ENCODE data around the gene COA8.

Gene COA8

DNA sequence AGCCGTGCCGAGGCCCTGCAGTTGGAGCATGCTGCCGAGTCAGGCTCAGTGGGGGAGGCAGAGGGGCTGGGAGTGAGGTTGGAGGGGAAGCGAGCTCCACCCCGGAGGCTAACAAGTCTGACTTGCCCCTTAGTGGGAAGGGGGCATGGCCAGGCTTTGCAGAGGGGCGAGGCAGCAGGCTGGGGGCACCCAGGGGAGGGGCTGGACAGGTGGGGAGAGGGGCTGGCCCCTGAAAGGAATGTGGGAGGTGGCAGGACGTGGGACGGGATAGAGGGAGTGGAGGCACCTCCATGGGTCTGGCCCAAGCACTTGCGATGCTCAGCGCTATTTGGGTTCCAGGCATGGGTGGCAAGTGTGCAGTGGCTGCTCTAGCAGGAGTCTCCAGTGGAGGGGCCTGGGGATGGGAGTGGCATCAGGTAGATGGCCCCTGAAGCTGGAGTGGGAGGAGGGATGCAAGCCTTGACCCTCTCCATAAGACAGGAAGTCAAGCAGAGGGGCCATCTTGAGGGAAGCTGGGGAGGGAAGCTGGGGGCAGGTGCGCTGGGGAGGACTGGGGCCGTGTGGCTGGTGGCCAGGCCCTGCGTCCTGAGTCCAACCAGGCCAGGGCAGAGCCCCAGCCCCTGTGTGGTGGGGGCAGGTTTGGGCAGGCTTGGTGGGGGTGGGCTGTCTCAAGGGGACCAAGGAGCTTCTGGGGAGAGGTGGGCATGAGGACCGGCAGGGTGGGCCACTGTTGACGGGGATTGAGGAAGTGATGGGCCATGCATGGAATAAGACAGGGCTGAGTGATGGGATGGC lies 31.1 kb upstream of the COA8 start:
- DNase-seq (ENCODE audit: insufficient read length, low spot score) = no peak
- no peak for FAIRE-seq
- no peak for TF ChIP-seq PAX5 (IDR thresholded peaks at IDR 0.05; ENCODE audit: insufficient read depth, low read length, severe bottlenecking)
- no peak for TF ChIP-seq TAF1 (IDR thresholded peaks at IDR 0.05; ENCODE audit: low read depth, low read length)
- no peak for TF ChIP-seq POLR2AphosphoS5 (IDR thresholded peaks at IDR 0.05; ENCODE audit: low read depth, low read length)
- no peak for TF ChIP-seq SPI1 (IDR thresholded peaks at IDR 0.05; ENCODE audit: low read depth, low read length)
- TF ChIP-seq POU2F2 (IDR thresholded peaks at IDR 0.05; ENCODE audit: low read depth, low read length) = no peak
- no peak for TF ChIP-seq POLR2A (IDR thresholded peaks at IDR 0.05; ENCODE audit: low read depth, low read length)

DNA sequence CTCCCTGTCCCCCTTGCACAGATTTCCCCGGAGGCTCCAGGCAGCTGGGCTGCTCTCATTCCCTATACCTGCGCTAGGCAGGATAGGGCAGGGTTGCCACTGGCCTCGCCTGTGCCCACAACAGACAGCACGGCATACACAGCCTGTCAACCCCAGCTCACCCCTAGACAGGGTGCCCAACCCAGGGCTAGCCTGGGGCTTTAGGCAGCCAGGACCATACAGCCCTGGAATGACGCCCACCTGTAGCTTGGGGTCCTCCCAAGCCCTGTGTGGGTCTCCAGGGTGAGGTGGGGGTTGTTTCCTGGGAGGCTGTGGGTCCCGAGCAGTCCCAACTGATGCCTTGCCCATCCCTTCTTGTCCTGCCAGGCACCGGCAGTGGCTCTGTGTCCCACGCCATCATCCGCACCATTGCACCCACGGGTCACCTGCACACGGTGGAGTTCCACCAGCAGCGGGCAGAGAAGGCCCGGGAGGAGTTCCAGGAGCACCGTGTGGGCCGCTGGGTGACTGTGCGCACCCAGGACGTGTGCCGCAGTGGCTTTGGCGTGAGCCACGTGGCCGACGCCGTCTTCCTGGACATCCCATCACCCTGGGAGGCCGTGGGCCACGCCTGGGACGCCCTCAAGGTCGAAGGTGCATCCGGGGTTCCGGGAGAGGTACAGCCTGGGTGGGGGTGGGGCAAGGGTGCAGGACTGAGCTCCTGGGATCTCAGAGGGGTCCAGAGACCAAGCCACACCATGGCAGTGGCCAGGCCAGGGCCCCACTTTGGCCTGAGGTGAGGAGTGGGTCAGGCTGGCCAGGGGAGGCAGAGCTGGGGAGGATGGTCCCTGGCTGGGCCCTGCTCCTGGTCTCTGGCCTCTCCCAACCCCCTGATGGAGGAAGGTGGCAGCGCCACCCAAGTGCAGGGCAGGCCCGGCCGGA lies 30.3 kb upstream of the COA8 start:
- FAIRE-seq = no peak
- no peak for DNase-seq (ENCODE audit: insufficient read length, low spot score)

DNA sequence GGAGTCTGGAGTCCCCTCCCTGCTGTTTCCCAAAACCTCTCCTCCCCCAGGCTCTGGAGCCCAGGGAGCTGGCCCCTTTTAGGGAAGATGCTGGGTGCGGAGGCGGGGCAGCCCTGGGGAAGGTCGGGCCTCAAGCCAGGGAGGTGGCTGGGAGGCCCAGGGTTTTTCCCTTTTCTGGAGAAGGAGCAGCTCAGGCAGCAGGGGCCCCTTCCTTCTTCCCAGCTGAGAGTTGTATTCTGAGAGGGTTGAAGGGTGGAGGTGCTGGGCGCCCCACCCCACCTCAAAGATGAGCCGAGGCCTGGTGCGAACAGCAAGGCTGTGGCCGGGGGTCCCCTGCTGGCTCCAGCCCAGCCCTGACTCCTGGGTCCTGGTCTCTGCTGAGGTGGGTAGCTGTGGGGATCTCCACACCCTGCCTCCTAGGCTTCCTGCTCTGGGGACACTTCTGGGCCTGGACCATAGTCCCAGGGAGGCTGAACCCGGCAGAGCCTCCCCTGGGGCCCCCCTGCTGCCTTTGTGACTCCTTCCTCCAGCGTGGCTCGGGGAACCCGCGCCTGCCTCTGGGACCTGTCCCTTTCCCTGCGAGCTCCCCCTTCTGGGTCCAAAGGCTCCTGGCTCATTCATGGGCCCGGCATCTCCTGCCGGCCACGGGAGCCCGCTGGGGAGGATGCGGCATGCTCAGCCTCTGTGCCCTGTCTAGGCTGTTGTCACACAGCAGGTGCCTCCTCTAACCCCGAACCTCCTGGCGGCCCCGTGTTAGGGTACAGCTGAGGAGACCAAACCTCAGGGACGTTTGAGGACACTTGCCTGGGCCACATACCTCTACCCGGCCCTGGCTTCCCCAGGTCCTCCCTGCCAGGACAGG lies 29.4 kb upstream of the COA8 start:
- DNase-seq (ENCODE audit: insufficient read length, low spot score) (no peak), FAIRE-seq (no peak)
- TF ChIP-seq SPI1 (IDR thresholded peaks at IDR 0.05; ENCODE audit: low read depth, low read length) (no peak), POU2F2 (IDR thresholded peaks at IDR 0.05; ENCODE audit: low read depth, low read length) (no peak), POLR2AphosphoS5 (IDR thresholded peaks at IDR 0.05; ENCODE audit: low read depth, low read length) (no peak)

More for the DNA sequence above, 30.3 kb upstream of the COA8 start:
- TF ChIP-seq SPI1 (IDR thresholded peaks at IDR 0.05; ENCODE audit: low read depth, low read length) = no peak
- TF ChIP-seq POU2F2 (IDR thresholded peaks at IDR 0.05; ENCODE audit: low read depth, low read length) = no peak
- TF ChIP-seq PAX5 (IDR thresholded peaks at IDR 0.05; ENCODE audit: insufficient read depth, low read length, severe bottlenecking) = no peak
- TF ChIP-seq POLR2A (IDR thresholded peaks at IDR 0.05; ENCODE audit: low read depth, low read length) = no peak
- no peak for TF ChIP-seq POLR2AphosphoS5 (IDR thresholded peaks at IDR 0.05; ENCODE audit: low read depth, low read length)

DNA sequence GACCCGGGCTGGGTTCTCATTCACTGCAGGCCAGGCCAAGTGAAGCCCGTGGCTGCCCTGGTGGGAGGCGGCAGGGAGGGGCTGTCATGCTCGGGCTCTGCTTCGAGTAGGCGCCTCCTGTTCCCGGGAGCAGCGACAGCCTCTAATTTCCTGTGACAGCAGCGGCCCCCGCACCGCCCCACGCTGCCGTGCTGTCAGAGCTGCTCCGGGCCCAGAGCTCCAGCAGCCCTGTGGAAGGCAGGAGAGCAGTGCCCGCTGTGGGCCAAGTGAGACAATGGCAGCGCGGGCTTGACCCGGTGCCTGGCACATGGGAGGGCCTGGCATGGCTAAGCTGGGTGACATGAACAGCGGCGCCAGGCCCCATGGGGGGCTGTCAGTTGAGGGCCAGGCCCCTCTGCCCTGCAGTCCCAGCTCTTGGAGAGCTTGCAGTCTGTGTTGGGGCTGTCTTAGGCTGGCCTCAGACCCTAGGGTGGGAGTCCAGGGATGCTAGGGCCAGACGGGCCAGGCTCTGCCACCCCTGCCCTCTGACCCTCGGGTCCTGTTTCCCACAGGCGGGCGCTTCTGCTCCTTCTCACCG lies 28.7 kb upstream of the COA8 start:
- no peak for FAIRE-seq

DNA sequence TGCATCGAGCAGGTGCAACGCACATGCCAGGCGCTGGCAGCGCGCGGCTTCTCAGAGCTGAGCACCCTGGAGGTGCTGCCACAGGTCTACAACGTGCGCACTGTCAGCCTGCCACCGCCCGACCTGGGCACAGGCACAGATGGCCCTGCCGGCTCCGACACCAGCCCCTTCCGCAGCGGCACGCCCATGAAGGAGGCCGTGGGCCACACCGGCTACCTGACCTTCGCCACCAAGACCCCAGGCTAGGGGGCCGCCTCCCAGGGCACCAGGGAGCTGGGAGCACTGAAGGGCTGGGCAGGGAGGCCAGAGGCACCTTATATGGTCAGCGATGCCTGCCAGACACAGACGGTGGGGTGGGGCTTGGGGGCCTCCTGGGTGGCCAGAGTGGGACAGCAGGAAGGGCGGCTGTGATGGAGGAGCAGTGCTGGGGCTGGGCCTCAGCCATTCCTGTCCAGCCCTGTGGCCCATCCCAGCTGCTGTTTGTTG lies 28.1 kb upstream of the COA8 start:
- FAIRE-seq = no peak
- TF ChIP-seq PAX5 (IDR thresholded peaks at IDR 0.05; ENCODE audit: insufficient read depth, low read length, severe bottlenecking) (no peak), TAF1 (IDR thresholded peaks at IDR 0.05; ENCODE audit: low read depth, low read length) (no peak), POU2F2 (IDR thresholded peaks at IDR 0.05; ENCODE audit: low read depth, low read length) (no peak), SPI1 (IDR thresholded peaks at IDR 0.05; ENCODE audit: low read depth, low read length) (no peak), POLR2AphosphoS5 (IDR thresholded peaks at IDR 0.05; ENCODE audit: low read depth, low read length) (no peak), POLR2A (IDR thresholded peaks at IDR 0.05; ENCODE audit: low read depth, low read length) (no peak)
- DNase-seq (ENCODE audit: insufficient read length, low spot score) = no peak

More for the DNA sequence above, 28.7 kb upstream of the COA8 start:
- no peak for TF ChIP-seq POLR2A (IDR thresholded peaks at IDR 0.05; ENCODE audit: low read depth, low read length)
- TF ChIP-seq SPI1 (IDR thresholded peaks at IDR 0.05; ENCODE audit: low read depth, low read length) = no peak
- no peak for DNase-seq (ENCODE audit: insufficient read length, low spot score)

DNA sequence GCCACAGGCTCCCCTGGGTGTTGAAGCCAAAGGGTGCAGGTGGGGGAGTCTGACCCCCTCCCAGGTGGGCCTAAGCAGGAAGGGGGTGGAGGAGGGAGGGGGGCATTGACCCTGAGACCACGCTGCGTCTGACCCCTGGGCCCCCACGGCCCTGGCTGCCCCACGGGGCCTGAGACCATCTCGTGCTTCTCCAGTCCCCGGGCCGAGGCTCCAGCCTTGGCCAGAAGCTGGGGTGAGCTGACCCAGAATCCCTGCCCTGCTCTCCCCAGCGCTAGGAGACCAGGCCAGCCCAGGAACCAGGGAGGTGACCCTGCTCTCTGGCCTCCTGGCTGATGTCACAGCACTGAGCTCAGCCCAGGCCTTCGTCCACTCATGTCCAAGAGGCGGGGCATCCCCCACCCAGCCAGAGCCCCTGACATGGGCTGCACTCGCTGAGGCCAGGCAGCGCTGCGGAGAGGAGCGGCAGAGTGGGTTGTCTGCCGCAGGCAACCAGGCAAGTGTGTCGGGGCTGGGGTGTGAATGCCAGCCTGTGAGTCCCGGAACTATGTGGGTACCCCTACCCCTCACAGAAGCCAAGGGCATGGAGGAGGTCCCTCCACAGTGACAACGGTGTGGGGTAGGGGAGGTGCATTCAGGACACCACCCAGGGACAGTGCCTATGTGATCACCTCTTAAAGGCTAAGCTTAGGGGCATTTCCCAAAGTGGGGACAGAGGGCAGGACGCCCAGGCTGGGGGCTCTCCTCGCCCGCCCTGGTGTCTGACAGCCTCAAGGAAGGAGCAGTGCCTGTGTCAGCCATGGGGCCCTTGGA lies 27.5 kb upstream of the COA8 start:
- FAIRE-seq (no peak), DNase-seq (ENCODE audit: insufficient read length, low spot score) (no peak)
- no peak for TF ChIP-seq SPI1 (IDR thresholded peaks at IDR 0.05; ENCODE audit: low read depth, low read length)
- TF ChIP-seq POU2F2 (IDR thresholded peaks at IDR 0.05; ENCODE audit: low read depth, low read length) = no peak
- no peak for TF ChIP-seq POLR2A (IDR thresholded peaks at IDR 0.05; ENCODE audit: low read depth, low read length)
- TF ChIP-seq POLR2AphosphoS5 (IDR thresholded peaks at IDR 0.05; ENCODE audit: low read depth, low read length) = no peak
- no peak for TF ChIP-seq PAX5 (IDR thresholded peaks at IDR 0.05; ENCODE audit: insufficient read depth, low read length, severe bottlenecking)
- TF ChIP-seq TAF1 (IDR thresholded peaks at IDR 0.05; ENCODE audit: low read depth, low read length) = no peak

DNA sequence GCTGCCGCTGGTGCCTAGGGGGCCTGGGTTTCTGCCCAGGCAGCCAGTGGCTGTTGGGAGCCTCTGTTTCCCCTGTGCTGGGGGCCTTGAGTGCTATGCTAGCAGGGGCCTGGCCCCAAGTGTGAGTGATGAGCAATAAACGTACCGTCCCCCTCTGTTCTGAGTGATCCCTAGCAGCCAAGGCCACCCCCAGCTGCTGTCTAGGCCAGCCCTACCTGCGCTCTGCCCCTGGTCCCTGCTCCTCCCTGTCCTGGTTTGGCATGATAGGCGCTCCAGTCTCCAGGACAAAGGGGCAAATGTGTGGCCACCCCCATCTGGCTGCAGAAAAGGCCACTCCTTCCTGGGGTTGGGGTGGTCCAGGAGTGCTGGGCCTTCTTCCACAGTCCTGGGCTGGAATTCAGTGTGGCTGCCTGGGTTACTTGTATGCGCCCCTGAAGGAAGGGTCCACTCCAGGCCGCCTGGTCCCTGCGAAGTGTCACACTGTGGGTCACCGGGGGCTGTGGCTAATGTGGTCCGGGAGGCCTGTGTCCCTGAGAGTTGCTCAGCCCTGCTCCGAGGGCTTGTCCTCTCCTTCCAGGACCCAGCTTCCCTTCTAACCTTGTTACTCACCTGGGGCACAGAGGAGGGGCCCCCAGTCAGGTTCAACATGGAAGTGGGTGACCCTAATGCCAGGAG lies 26.7 kb upstream of the COA8 start:
- no peak for TF ChIP-seq POLR2A (IDR thresholded peaks at IDR 0.05; ENCODE audit: low read depth, low read length)
- no peak for TF ChIP-seq POLR2AphosphoS5 (IDR thresholded peaks at IDR 0.05; ENCODE audit: low read depth, low read length)
- no peak for TF ChIP-seq PAX5 (IDR thresholded peaks at IDR 0.05; ENCODE audit: insufficient read depth, low read length, severe bottlenecking)
- TF ChIP-seq SPI1 (IDR thresholded peaks at IDR 0.05; ENCODE audit: low read depth, low read length) = no peak
- no peak for TF ChIP-seq TAF1 (IDR thresholded peaks at IDR 0.05; ENCODE audit: low read depth, low read length)
- TF ChIP-seq POU2F2 (IDR thresholded peaks at IDR 0.05; ENCODE audit: low read depth, low read length) = no peak
- FAIRE-seq (no peak), DNase-seq (ENCODE audit: insufficient read length, low spot score) (no peak)

DNA sequence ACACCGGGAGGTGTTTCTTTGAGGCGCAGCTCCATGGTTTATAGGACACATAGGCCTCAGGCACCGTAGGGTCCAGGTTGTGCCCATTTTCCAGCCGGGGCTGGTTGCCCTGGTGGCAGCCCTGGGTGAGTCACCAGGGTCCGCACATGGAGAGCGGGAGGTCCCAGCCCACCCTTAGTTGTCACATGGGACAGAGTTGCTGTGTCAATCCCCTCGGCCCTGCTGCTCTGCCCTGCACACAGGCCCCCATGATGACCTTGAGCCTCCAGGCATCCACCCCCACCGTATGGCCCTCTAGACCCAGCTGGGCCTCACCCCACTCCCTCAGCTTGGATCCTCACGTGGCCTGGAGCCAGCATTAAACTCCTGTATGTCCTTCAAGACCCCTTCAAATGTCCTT lies 26.1 kb upstream of the COA8 start:
- FAIRE-seq (no peak), DNase-seq (ENCODE audit: insufficient read length, low spot score) (no peak)
- TF ChIP-seq POLR2A (IDR thresholded peaks at IDR 0.05; ENCODE audit: low read depth, low read length) (no peak), POU2F2 (IDR thresholded peaks at IDR 0.05; ENCODE audit: low read depth, low read length) (no peak), TAF1 (IDR thresholded peaks at IDR 0.05; ENCODE audit: low read depth, low read length) (no peak), PAX5 (IDR thresholded peaks at IDR 0.05; ENCODE audit: insufficient read depth, low read length, severe bottlenecking) (no peak), SPI1 (IDR thresholded peaks at IDR 0.05; ENCODE audit: low read depth, low read length) (no peak), POLR2AphosphoS5 (IDR thresholded peaks at IDR 0.05; ENCODE audit: low read depth, low read length) (no peak)

Measured in GM12891 (cell line).